CD14-positive monocyte (primary cell): ENCODE results near the gene STARD13. TPM values are rescaled to one million over a fixed set of nuclear protein-coding genes. Genes with fewer than 3 reads are reported as not detected.

Experiments
- DNase-seq, 3 donors: peaks; one replicate each; pipeline ENCODE4 v3.0.0-alpha.2; 2011 to 2022
- H2AFZ ChIP-seq: 2 replicates; pipeline ENCODE4 v1.6.0; 2012; ENCODE audit warnings: mild to moderate bottlenecking, low read depth, low read length, inconsistent platforms; ENCODE audit not compliant: insufficient read depth, poor library complexity, severe bottlenecking
- H3K27ac ChIP-seq, 2 donors: 1 replicate in 1 of 2; 2 replicates in 1 of 2; pipeline ENCODE4 v1.5.1; 2012 to 2013; ENCODE audit warnings: low read length in 2 of 2, control low read depth in 1 of 2, inconsistent platforms in 1 of 2, low read depth in 1 of 2, mild to moderate bottlenecking in 1 of 2
- H3K27me3 ChIP-seq, 2 donors: one replicate each; pipeline versions ENCODE4 v1.6.0 to v1.6.1; 2011 to 2013; ENCODE audit warnings: low read length in 2 of 2; ENCODE audit not compliant: control insufficient read depth in 2 of 2, insufficient read depth in 2 of 2
- H3K36me3 ChIP-seq, 2 donors: replicated peaks in 1 of 2; 1 replicate in 1 of 2; 2 replicates in 1 of 2; pipeline versions ENCODE4 v1.5.1 to v1.6.1; 2012 to 2013; ENCODE audit warnings: low read length in 2 of 2, control low read depth in 1 of 2, inconsistent platforms in 1 of 2, mild to moderate bottlenecking in 1 of 2; ENCODE audit not compliant: insufficient read depth in 2 of 2, control insufficient read depth in 1 of 2
- H3K4me1 ChIP-seq, 2 donors: 1 replicate in 1 of 2; 2 replicates in 1 of 2; pipeline versions ENCODE4 v1.5.1 to v1.6.1; 2012 to 2013; ENCODE audit warnings: low read length in 2 of 2, control low read depth in 1 of 2, inconsistent platforms in 1 of 2, mild to moderate bottlenecking in 1 of 2, moderate library complexity in 1 of 2; ENCODE audit not compliant: insufficient read depth in 2 of 2, control insufficient read depth in 1 of 2
- H3K4me2 ChIP-seq: replicated peaks from 2 replicates; pipeline ENCODE3; 2012; ENCODE audit warnings: low read length, moderate library complexity, mild to moderate bottlenecking; ENCODE audit not compliant: poor library complexity, severe bottlenecking; ENCODE audit errors: extremely low read depth
- H3K4me3 ChIP-seq, 3 experiments: fragments of 200-600 bp in 1 of 3; sonication (generic) in 1 of 3; replicated peaks in 1 of 3; 1 replicate in 2 of 3; 2 replicates in 1 of 3; pipeline ENCODE4 v1.5.1; 2011 to 2013; ENCODE audit warnings: low read length in 3 of 3, mild to moderate bottlenecking in 3 of 3, control low read depth in 2 of 3, low read depth in 2 of 3, inconsistent platforms in 1 of 3, moderate library complexity in 1 of 3
- H3K79me2 ChIP-seq: 2 replicates; pipeline ENCODE4 v1.6.0; 2012; ENCODE audit warnings: mild to moderate bottlenecking, control low read depth, inconsistent platforms, low read length, moderate library complexity; ENCODE audit not compliant: insufficient read depth
- H3K9ac ChIP-seq: 2 replicates; pipeline ENCODE4 v1.6.0; 2017; ENCODE audit warnings: low read length, mild to moderate bottlenecking; ENCODE audit not compliant: insufficient read depth, poor library complexity, severe bottlenecking
- H3K9me3 ChIP-seq, 2 donors: replicated peaks in 1 of 2; 1 replicate in 1 of 2; 2 replicates in 1 of 2; pipeline versions ENCODE4 v1.5.1 to v1.6.1; 2012 to 2013; ENCODE audit warnings: low read length in 2 of 2, control low read depth in 1 of 2; ENCODE audit not compliant: control insufficient read depth in 1 of 2, insufficient read depth in 1 of 2
- H4K20me1 ChIP-seq: 2 replicates; pipeline ENCODE4 v1.6.0; 2012; ENCODE audit warnings: mild to moderate bottlenecking, low read length, control low read depth, moderate library complexity; ENCODE audit not compliant: insufficient read depth
- H3K27ac Mint-ChIP-seq, 7 donors: one replicate each; pipeline ENCODE4 v1.8.0; 2020; ENCODE audit warnings: mild to moderate bottlenecking in 7 of 7, mixed read lengths in 7 of 7, moderate library complexity in 6 of 7, inconsistent platforms in 2 of 7
- H3K27me3 Mint-ChIP-seq, 3 donors: one replicate each; pipeline ENCODE4 v1.8.0; 2021 to 2022; ENCODE audit warnings: low read depth in 3 of 3, mild to moderate bottlenecking in 3 of 3, mixed read lengths in 3 of 3, moderate library complexity in 3 of 3, inconsistent platforms in 1 of 3
- H3K36me3 Mint-ChIP-seq, 2 donors: one replicate each; pipeline ENCODE4 v1.8.0; 2020; ENCODE audit warnings: mixed read lengths in 2 of 2, inconsistent platforms in 1 of 2, mild to moderate bottlenecking in 1 of 2
- H3K4me1 Mint-ChIP-seq: one replicate; pipeline ENCODE4 v1.8.0; 2020; ENCODE audit warnings: mild to moderate bottlenecking, mixed read lengths
- H3K4me3 Mint-ChIP-seq, 2 donors: one replicate each; pipeline ENCODE4 v1.8.0; 2020; ENCODE audit warnings: mild to moderate bottlenecking in 2 of 2, mixed read lengths in 2 of 2, moderate library complexity in 1 of 2
- H3K9me3 Mint-ChIP-seq, 7 donors: one replicate each; pipeline ENCODE4 v1.8.0; 2020 to 2022; ENCODE audit warnings: mixed read lengths in 7 of 7, mild to moderate bottlenecking in 6 of 7, moderate library complexity in 6 of 7, inconsistent platforms in 2 of 7
- CTCF ChIP-seq: fragments of 200-600 bp; IDR thresholded peaks from one replicate; pipeline ENCODE4 v1.8.0; 2022; ENCODE audit warnings: antibody characterized with exemption, mild to moderate bottlenecking
- WGBS: methylation state at CpG from one replicate; pipeline ENCODE4 v1.1.5; 2013; ENCODE audit warnings: missing lambda C conversion rate; ENCODE audit not compliant: insufficient coverage; 5-methylcytosine and 5-hydroxymethylcytosine counted together
- intact Hi-C, 2 donors: fragments of 100-400 bp; cut with micrococcal nuclease; formaldehyde crosslinking; loops; one replicate each; pipeline versions ENCODE4 v1.15.0 to v1.15.1; 2023
- polyA plus RNA-seq, 3 donors: library from polyadenylated mRNA; depleted of rRNA in 1 of 3; unstranded in 2 of 3; stranded (reverse) in 1 of 3; fragments of 300-500 nt in 2 of 3; fragments of >200 nt in 1 of 3; fragmentation: Illumina TruSeq in 2 of 3; gene quantifications; 1 replicate in 2 of 3; 2 replicates in 1 of 3; pipeline ENCODE4 v1.2.3, GENCODE V29; 2012 to 2021

STARD13 gene
- polyA plus RNA-seq, 3 donors = 0.37 to 0.69 (median 0.60) TPM

GRCh38 chr13:33073338-33073737 is 212.2 kb downstream of the STARD13 start:
- no CpG with 5 or more reads among the region's 3 CpGs for WGBS
- Histone ChIP-seq H3K79me2 (no peaks in the 10 kb centered on the region), H3K4me1 (no peaks in the 10 kb centered on the region), H3K27me3 (no peaks in the 10 kb centered on the region), H3K27ac (no peak overlapping the region), H4K20me1 (no peaks in the 10 kb centered on the region), H2AFZ (no peak overlapping the region), H3K4me3 (no peak overlapping the region), H3K4me2 (no peak overlapping the region), H3K36me3 (no peaks in the 10 kb centered on the region), H3K9me3 (no peaks in the 10 kb centered on the region), H3K9ac (no peak overlapping the region)
- no peak for TF ChIP-seq CTCF
- H3K36me3 Mint-ChIP-seq = no peaks in the 10 kb centered on the region
- H3K27ac Mint-ChIP-seq = no peak overlapping the region
- H3K27me3 Mint-ChIP-seq = peaks cover 0 to 4% (median 2%) of the 10 kb centered on the region in 3 donors
- no peak for DNase-seq
- H3K9me3 Mint-ChIP-seq = peaks cover 0 to 3% (median 0%) of the 10 kb centered on the region in 7 donors
- intact Hi-C loops = no loop called here
- no peak overlapping the region for H3K4me3 Mint-ChIP-seq
- no peaks in the 10 kb centered on the region for H3K4me1 Mint-ChIP-seq

GRCh38 chr13:33072759-33073158 is 212.8 kb downstream of the STARD13 start:
- H3K27me3 Mint-ChIP-seq = peaks cover 0 to 4% (median 2%) of the 10 kb centered on the region in 3 donors
- H3K79me2 ChIP-seq = no peaks in the 10 kb centered on the region
- no peaks in the 10 kb centered on the region for H3K36me3 Mint-ChIP-seq
- H3K4me3 ChIP-seq = no peak overlapping the region
- H3K9ac ChIP-seq = no peak overlapping the region
- peaks cover 0 to 3% (median 0%) of the 10 kb centered on the region in 7 donors for H3K9me3 Mint-ChIP-seq
- intact Hi-C loops = no loop called here
- H3K4me2 ChIP-seq = no peak overlapping the region
- no peak overlapping the region for H3K27ac ChIP-seq
- H4K20me1 ChIP-seq = no peaks in the 10 kb centered on the region
- no peak overlapping the region for H2AFZ ChIP-seq
- no peak for TF ChIP-seq CTCF
- H3K36me3 ChIP-seq = no peaks in the 10 kb centered on the region
- no peaks in the 10 kb centered on the region for H3K9me3 ChIP-seq
- H3K27ac Mint-ChIP-seq = no peak overlapping the region
- H3K4me1 Mint-ChIP-seq = no peaks in the 10 kb centered on the region
- no CpG with 5 or more reads among the region's 1 CpG for WGBS
- no peaks in the 10 kb centered on the region for H3K4me1 ChIP-seq
- no peaks in the 10 kb centered on the region for H3K27me3 ChIP-seq
- H3K4me3 Mint-ChIP-seq = no peak overlapping the region
- no peak for DNase-seq
